GM19023 (cell line): ENCODE results near the gene ITGB2.

Source experiments
- ATAC-seq: cut with Tn5 transposase; IDR thresholded peaks from one replicate; pipeline ENCODE4 v1.9.1; 2021; ENCODE audit warnings: mild to moderate bottlenecking, moderate library complexity; ENCODE audit not compliant: unreplicated experiment

Gene ITGB2

DNA sequence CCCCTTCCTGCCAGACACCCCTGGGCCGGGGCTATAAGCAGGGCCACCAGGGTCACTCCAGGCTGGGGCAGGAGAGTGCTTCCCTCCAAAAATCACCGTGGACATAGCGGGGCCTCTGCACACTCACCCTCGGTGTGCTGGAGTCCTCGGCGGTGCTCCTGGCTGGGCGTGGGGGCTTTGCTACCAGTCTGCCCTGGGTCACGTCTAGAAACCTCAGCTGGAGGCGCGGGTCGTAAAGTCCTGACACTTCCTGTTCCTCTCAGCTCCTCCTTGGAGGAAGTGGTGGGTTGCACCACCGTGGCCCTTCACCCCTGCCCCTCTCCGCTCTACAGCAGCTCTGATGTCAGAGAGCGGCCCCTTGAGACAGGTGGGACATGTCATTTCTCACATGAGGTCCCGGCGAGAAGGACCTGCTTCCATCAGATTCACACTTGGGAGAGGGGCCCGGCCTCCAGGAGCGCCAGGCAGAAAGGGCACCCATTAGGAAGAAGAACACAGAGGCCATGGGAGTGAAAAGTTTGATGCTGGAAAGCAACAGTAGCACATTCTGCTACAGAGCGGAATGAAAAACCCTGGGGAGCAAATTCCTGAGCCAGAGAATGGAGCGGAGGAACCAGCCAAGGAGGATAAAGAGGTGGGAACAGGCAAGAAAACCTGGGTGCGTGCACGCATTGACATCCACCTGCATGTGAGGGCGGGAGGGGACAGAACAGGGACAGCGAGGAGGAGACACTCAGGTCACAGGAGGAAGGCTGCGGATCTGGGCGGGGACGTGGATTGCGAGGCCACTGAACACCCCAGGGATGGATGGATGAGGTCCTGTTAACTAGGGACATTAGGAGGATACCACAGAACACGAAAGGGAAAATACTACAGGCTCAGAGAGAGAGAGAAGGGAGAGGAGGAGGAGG lies at the start of gene ITGB2:
TSS of gene ITGB2 (minus strand) at position 206 of the 911 bp plus-strand sequence. CDS start 10,117 bp downstream, outside the sequence.
- ATAC-seq, result peak; percentile 57

DNA sequence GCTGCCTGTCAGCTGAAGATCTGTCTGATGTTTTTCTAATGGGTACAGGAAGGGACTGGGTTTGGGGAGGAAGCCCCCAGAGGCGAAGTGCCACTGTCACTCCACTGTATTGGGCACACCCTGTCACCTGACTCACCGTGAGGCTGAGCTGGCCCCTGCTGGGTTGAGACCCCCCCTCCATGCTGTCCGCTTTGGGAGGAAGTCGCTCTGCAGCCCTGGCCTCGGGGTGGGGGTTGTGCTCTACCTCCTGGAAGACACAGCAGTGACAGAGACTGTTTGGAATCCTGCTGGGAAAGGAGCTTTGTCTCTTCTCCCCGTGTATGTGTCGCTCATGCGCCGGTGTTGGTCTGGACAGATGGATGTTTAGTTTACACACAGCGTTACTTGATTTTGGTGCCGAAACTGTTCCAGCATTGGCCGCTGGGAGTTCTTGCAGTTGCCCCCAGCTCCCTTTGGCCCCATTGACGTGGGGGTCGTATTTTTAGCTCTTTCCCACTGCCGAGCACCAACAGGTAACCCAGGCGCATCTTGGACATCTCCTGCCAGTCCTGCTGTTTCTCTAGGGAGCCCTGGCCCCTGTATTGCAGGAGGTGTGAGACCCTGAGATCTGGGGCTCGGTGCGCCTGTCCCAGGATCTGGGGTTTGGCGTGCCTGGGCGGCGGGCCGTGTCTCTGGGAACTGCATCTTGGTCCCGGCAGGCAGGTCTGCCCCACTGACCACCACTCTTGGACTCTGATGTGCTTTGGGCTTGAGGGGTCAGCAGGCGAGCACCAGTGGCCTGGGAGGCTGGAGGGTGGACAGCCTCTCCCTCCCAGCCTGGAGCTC lies 49.4 kb upstream of the ITGB2 start:
- no peak for ATAC-seq

DNA sequence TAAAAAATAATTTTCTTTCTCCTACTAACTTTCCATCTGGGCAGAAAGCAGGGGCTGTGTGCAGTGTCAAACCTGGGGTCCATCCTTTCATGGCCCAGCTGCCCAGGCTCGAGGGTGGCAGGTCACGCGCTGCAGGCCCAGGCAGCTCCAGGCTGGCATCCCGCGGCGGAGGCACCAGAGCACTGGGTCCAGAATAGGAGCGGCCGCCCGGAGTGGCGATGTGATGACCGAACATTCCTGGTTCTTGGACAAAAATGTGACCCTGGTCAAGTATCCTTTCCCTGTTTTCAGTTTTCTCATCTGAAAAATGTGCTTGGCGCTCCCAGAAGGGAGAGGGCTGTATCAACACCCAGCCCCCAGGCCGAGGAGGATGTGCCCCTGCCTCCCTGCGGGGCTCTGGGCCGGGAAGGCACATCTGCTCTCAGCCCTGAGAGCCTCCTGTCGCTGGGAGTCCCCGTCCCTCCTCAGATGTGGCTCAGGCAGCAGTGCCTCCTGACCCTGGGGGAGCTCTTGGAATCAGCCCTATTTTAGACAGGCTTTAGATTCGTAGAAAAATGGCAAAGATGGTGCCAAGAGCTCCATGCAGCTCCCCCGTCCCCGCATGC lies 48.5 kb upstream of the ITGB2 start:
- ATAC-seq, result no peak

DNA sequence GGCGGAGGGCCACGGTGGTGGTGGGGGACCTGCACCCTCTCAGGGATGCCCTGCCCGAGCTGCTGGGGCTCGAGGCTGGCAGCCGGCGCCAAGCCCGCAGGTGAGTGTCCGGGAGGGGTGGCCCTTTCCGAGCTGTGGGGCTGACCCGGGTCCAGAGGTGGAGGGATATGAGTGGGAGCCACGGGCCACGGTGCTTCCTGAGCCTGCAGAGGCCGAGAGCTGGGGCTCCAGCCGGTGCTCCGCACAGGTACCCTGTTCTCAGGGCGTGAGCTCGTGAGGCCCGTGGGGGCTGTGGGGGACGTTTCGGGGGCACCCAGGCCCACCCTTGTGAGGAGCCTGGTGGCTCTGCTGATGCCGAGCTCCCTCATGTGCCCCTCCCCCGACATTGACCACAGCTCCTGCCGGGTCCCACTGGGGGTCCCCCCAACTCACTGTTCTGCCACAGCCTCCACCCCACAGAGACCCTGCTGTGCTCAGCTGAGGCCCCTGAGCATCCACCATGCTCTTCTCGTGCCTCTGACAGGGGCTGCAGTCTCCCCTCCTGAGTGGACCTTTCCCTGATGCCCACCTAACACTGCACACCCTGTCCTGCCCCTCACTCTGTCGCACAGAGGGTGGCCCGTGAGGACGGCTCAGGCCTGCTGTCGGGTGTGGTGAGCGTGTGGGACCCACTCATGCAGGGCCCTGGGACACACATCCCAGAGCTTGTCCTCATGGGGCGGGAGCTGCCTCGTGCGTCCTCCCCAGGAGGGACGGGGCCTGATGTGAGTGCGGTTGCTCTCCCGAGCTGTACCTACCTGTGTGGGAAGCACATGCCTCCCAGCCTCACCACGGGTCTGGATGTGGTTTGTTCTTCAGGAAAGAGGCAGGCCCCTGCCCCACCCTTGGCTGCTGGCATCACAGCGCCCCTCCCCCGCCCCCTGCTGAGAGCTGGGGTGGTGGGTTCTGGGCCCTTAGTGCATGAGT lies 46.7 kb upstream of the ITGB2 start:
- no peak for ATAC-seq

DNA sequence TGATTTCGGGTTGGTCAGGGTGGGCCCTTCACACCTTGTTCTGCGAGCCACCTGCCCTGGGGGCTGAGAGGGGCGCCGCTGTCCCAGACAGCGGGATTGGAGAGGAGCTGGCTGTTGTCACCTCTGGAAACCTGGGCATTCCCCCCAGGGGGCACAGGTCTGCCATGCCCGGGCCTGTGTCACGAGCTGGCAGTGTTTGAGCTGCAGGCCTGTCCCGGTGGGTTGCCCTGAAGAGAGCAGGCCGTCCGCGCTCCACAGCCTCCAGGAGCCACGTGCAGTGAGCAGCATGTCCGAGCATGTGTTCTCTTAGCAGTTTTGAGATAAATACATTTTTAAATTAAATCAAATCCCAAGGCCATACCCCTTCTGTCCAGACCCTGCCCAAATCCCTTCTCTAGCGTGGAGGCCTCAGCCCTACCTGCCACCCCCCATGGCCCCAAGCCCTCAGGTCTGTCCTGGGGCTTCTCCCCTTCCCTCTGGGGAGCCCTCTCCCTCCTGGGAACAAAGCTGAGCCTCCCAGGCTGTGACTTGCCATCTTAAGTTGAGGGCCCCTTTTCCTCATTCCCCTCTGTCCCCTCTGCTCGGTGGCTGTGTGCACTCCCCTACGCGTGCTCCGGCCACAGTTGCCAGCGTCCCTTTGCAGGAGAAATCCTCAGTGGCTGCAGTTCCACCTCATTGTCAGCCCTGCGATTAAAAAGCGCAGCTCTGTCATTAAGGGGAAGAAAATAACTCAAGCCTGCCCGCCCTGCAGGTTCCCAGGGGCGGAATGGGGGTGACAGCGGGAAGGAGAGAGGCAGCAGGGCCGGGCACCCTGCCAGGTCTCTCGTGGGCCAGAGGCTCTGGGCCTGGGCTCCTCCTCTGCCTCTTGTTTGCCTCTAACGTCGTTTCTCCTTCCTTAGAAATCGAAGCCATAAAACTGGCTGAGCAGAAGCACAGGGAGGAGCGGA lies 45.7 kb upstream of the ITGB2 start:
- ATAC-seq, result no peak

DNA sequence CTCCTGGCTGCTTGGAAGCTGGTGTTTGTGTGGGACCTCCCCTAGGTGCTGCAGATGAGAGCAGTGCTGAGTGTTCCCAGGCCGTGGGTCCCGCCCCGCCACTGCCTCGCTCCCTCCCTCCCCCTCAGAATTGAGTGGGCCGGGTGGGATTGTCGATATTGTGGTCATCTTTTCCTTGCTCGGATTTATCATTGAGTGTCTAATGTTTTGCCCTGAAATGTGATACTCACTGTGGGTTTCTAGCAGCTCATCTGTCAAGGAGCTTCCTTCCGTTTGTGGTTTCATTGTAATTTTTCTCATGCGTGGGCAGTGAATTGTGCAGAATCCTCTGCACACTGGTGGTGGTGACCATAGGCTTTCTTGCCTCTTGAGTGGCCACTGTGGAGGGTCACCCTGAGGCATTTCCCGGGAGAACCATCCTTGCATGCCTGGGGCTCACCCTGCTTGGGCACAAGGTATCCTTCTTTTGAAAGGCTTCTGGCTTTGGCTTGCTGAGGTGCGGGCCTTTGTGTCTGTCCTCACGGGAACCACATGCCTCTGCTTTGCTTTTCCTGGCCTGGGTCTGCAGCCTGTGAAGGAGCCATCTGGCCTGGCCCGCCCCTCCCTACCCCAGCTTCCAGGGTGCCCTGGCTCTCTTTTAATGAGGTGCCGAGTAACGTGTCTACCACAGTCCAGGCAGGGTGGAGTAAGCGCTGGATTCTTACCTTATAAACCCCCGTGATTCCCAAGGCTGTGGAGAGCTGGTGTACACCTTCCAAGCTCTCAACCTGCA lies 44.7 kb upstream of the ITGB2 start:
- ATAC-seq, result no peak

DNA sequence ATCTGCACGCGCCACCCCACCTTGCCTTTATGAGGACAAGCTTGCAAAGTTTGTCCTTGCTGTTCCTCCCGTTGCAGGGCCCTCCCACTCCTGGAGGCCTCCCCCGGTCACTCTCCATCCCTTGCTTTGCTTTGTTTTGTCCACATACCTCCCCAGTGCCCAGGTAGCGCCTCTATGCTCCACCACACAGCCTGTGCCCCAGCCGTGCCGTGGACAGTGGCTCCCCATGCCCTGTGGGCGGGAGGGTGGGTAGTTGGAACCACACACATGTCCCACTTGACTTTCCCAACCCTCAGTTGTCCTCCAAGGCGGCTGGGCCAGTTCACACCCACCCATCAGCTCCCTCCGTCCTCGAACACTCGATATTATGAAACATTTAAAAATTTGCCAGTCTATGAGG lies 43.7 kb upstream of the ITGB2 start:
- no peak for ATAC-seq

DNA sequence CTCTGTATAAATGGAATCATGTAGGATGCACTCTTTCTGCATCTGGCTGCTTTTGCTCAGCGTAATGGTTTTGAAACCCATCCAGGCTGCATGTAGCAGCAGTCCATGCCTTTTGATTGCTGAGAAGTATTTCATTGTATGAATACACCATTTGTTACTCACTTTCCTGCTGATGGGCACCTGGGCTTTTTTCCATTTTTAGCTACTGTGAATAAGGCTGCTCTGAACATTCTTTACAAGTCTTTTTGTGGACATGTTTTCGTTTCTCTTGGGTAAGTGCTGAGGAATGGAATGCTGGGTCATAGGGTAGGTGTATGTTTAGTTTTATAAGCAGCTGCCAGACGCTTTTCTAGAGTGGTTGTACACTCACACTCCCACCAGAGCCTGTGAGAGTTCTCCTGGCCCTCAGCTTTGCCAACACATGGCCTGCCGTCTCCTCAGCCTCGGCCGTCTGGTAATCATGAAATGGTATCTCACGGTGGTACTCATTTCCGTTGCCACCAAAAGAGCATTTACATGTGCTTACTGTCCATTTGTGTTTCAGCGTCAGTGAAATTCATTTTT lies 41.8 kb upstream of the ITGB2 start:
- ATAC-seq, result no peak

DNA sequence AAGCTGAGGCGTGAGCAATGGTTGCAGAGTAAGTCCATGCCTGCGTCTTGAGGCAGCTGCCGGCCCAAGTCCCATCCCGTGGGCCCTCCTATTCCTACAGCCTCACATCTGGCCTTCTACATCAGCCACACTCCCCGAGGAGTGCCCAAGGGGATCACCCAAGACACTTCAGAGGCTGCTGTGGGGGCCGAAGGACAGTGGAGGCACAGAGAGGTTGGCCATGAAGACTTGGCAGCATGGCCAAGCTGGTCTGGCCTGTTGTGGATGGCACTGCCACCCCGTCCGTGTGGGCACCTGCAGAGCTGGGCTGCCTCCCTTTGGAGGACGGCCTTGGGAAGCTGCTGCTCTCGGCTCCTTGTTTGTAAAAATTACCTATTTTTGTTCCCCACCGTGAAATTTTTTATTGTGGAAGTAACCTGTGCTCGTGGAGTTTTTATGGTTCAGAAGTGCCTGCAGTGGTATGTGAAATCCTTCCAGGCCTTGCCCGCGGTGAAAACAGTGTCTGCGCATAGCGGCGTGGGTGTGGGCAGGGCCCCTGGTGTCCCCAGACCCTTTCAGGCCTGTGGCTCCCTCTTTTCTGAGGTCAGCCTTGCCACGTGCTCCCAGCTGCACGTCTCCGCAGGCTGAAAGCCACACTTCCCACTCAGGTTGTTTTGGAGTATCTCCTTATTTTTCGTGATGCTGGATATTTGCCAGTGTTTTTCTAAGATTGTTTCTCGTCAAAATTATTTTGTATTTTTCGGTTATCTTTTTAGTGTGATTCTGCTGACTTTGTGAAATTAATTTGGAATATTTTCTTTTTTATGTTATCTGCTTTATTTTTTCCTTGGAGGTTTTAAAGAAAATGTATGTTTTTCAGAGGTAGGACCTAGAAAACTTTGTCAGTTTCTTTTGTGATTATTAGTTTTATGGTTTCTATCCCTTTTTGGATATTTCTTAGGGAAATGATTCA lies 39.7 kb upstream of the ITGB2 start:
- no peak for ATAC-seq

DNA sequence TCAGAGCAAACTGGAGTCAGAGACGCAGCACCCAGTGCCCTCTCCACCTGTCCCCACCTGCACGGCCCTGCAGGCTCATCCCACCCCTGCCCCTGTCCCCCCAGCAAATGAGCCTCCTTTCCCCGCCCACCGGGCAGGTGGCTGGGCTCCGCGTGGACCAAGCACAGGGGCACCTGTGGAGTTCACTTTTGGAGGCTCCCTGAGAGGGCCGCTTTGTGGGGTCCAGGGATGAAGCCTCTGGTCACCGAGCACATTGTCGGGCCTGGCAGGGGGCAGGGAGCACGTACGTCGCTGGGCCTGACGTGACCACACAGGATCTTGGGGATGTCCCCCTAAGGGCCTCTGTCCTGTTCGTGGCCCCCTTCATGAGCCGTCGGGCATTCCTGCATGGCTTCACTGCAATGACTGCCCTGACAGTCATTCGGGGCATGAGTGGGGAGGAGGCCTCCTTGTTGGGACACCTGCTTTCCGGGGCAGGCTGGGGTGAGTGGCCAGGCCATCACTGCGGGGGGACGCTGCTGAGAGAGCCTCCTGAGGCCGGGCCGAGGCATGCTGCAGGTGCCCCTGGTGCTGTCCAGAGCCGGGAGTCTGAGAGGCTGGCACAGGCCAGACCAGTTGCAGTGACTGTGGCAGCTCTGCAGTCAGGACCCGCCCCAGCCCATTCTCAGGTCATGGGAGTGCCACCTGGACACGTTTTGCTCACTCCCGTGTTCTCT lies 38.8 kb upstream of the ITGB2 start:
- no peak for ATAC-seq

DNA sequence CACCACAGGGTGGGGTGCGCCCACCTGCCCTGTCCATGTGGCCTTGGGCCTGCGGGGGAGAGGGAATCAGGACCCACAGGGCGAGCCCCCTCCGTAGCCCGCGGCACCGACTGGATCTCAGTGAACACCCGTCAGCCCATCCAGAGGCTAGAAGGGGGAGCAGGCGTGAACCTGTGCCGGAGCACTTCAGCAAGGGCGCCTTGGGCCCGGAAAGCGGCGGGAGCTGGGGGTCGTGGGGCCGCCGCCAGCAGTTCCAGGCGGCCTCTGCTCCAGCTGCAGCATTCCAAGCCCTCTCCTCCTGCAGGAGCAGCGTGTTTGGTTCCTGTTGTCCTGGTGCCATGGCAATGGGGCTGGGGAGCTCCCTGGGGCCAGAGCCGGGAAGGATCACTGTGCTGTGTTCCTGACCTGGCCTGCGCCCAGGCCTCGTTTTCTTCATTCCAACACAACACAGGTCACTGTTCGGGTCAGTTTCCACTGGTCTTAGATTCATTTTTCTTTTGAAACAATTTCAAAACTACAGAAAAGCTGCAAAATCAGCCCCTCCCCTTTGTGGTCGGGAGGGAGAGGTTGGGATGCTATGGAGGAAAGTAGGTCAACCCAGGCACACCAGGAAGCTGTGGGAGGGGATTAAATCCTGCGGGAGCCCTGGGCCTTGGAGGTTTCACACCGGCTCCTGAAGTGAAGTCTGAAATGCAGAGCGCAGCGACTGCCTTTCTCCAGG lies 37.9 kb upstream of the ITGB2 start:
- ATAC-seq, result no peak

DNA sequence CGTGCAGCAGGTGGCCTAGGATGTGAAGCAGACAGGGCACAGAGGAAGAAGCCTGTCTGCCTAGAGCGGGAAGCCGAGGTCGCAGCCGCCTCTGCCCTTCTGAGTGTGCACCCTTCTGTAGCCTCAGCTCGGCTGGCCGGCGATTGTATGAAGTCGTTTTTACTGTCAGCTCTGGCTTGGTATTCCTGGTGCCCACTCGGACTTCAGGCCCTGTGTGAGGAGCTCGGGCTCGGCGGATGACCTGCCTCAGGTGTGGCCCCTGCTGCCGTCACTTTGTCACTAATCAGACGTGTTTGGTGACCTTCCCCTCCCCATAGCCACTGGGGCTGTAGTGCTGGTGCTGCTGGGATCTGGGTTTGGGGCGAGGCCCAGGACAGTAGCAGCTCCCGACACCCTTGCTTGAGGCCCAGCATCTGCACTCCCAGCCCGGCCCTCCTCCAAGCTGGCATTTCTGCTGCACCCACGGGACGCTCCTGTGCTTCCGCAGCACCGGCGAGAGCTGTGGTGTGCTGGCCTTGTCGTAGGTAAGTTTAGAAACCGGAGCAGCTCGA lies 37.3 kb upstream of the ITGB2 start:
- ATAC-seq, result no peak

DNA sequence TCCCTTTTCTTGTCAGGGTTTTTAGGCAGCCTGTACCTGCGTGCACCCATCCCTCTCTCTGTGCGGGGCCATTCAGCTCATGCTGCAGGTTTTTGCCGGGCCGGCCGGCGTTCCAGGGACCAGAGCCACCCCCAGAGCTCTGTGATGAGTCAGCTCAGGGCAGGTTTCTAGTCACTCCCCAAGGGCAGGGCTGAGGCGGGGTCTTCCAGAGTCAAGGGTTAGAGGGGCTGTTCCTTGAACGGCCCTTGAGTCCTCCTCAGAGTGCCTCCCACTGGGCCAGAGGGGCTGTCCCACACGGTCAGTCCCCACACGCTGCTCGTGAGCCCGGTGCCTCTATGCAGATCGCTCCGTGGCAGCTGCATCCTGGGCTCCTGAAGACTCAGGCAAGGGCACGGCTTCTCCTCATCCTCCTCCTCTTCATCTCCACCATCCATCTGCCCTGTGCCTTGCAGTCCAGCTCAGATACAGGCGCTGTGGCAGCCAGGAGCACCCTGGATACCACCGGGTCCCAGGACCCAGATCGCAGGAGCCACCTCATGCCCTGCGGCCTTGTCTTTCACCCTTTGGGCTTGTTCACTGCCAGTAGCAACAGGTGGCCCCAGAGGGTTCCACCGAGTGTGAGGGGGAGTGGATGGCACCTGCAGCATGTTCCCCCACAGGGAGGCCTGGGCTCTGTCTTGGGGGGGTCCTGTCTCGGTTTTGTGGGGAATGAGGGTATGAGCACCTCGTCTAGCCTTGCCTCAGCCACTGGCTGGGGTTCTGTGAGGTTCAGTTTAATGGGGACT lies 36.5 kb upstream of the ITGB2 start:
- no peak for ATAC-seq

DNA sequence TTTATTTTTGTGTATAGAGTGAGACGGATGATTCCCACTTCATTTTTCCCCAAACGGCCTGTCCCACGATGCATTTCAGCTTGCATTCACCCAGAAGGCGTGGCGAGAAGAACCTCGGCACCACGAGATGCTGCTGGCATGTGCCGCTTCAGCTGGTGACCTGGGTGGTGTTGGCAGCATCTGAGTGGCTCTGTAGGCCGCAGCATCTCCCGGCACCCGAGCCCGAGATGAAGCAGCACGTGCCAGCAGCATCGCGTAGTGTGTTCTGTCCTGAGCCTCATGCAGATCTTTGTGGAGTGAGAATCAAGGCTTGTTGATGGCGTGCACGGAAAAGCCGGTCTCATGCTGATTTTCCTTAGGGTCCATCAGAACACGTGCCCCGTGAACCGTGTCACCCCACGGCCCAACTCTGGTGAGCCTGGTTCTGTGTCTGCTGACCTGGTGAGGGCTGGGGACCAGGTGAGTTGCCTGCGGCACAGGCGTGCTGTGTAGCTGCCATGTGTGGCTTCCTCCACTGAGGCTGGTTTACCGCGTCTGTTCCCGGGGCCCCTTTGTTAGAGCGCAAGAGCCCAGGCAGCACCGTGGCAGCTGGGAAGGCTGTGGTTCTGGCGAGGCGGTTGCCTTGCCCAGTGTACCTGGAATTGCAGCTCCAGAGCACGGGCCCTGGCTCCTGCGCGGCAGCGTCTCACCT lies 35.8 kb upstream of the ITGB2 start:
- ATAC-seq, result no peak
